GM18502 (cell line): ENCODE results near the gene SUPT7L.

Experiments used
- ATAC-seq: cut with Tn5 transposase; IDR thresholded peaks from one replicate; pipeline ENCODE4 v1.9.1; 2021; ENCODE audit warnings: mild to moderate bottlenecking; ENCODE audit not compliant: unreplicated experiment, poor library complexity

Gene SUPT7L, protein sequence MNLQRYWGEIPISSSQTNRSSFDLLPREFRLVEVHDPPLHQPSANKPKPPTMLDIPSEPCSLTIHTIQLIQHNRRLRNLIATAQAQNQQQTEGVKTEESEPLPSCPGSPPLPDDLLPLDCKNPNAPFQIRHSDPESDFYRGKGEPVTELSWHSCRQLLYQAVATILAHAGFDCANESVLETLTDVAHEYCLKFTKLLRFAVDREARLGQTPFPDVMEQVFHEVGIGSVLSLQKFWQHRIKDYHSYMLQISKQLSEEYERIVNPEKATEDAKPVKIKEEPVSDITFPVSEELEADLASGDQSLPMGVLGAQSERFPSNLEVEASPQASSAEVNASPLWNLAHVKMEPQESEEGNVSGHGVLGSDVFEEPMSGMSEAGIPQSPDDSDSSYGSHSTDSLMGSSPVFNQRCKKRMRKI

DNA sequence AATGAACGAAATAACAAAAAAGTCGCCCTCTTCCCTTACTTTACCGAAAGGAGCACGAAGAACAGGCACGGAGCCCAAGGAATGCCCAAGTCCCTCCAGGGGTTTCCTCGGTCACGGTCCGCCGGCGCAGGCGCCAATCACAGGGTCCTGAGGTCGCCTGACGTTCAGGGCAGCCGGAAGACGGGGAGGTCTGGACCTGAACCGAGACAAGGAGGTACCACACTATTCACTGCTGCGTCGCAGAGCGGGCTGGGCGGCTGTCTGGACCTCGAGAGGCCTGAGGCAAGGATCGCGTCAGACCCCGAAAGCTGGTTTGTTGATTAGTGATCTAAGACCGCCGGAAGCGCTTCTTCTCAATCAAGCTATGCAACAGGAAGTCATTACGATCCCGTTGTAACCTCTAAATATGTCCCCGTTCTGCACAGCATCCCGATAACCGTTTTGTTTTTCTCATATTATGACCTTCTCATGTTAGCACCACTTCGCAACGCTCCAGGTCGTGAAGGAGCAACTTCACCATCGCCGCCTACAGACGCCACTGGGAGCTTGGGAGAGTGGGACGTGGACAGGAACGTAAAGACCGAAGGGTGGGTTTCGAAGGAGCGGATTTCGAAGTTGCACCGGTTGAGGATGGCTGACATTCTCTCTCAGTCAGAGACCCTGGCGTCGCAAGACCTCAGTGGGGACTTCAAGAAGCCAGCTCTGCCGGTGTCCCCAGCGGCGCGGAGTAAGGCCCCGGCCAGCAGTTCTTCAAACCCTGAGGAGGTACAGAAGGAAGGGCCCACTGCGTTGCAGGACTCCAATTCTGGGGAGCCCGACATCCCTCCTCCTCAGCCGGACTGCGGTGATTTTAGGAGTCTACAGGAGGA is at the start of gene SUPT7L, which contains the start of gene SLC4A1AP:
Gene SUPT7L, minus strand, starts transcription at position 330 of the 869 bp plus-strand sequence. CDS start 1,422 bp downstream, outside the sequence.
Gene SLC4A1AP, plus strand, starts transcription at position 605 of the 869 bp plus-strand sequence. Its CDS starts 26 bp downstream, at position 631.
- ATAC-seq: peak; percentile 80

DNA sequence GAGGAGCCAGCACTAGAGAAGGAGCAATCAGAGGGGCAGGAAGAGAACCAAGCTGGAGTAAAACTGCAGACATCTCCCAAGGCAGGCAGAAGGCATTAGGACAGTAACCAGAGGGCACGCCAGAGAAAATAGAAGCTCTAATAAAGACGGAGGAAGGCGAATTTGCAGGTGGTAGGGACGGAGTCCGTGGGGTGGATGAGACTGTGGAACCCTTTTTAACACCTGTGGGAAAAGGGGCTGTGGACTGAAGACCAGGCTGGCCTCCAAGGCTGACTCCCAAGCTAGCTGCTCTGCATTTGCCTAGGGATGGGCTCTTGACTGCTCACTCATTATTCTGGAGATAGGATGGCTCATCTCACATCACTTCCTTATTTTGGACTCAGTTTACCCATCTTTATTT is 49.8 kb upstream of the SUPT7L start:
- no peak for ATAC-seq

DNA sequence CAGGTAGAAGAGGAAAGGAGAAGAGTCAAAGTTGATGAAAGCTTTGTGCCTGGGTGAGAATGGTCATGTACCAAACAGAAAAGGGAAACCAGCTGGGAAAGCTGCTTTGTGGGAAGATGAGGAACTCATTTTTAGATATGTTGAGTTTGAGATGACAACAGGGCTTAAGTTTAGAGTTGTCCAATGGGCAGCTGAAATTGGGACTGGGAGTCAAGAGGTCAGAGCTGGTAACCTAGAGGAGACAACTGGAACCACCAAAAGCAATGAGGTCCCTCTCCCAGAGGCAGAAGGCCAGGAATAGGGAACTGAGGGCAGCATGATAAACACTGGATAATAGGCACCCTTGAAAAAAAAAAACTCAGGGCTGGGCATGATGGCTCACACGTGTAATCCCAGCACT is 49.1 kb upstream of the SUPT7L start:
- no peak for ATAC-seq

GRCh38 chr2:27711804-27712203 is 48.4 kb upstream of the SUPT7L start:
- no peak for ATAC-seq

DNA sequence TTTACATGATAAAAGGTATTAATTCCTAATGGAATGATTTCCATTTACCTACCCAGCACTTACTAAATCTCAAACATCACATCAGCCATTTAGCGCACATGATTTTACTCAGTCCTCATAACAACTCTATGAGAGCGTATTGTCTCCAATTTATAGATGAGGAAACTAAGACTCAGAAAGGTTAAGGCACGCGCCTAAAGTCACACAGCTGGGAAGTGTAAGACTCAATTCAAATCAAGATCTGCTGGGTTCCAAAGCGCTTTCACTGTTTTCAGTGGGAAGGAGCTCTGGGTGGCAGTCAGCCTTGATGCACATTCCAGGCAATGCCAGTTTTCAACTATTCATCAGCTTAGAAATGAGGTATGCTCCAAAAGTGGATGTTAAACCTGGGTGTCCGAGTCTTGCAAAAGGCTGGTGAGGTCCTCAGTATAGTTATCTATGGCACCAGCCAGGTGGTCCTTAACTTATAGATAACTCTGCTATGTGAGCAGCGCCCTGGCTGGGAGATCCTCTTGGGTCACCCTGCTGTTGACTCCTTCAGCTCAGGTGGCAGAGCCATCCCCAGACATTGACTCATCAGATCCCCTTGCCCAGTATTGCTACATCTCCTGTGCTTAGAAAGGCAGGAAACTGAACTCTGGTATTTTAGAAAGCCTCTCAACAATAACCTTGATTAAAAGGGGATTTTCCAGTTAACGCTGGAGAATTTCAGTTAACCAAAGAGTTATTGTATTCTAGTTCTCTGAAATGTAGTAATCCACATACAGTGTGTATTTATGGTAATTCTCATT is 47.4 kb upstream of the SUPT7L start:
- ATAC-seq: no peak

GRCh38 chr2:27709960-27710575 is 46.7 kb upstream of the SUPT7L start:
- no peak for ATAC-seq

DNA sequence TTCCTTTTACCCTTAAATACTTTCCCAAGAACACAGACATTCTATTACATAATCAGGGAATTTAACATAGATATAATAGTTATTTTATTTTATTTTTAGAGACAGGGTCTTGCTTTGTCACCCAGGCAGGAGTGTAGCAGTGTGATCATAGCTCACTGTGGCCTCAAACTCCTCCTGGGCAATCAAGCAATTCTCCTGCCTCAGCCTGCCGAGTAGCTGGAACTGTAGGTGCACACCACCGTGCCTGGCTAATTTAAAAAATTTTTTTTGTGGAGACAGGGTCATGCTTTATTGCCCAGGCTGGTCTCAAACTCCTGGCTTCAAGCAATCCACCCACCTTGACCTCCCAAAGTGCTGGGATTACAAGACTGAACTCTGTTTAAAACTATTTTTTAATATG is 45.9 kb upstream of the SUPT7L start:
- no peak for ATAC-seq

- no peak for ATAC-seq
Measured at GRCh38 chr2:27708666-27709065, 45.3 kb upstream of the SUPT7L start.

- no peak for ATAC-seq
Measured at GRCh38 chr2:27708257-27708654, 44.8 kb upstream of the SUPT7L start.

DNA sequence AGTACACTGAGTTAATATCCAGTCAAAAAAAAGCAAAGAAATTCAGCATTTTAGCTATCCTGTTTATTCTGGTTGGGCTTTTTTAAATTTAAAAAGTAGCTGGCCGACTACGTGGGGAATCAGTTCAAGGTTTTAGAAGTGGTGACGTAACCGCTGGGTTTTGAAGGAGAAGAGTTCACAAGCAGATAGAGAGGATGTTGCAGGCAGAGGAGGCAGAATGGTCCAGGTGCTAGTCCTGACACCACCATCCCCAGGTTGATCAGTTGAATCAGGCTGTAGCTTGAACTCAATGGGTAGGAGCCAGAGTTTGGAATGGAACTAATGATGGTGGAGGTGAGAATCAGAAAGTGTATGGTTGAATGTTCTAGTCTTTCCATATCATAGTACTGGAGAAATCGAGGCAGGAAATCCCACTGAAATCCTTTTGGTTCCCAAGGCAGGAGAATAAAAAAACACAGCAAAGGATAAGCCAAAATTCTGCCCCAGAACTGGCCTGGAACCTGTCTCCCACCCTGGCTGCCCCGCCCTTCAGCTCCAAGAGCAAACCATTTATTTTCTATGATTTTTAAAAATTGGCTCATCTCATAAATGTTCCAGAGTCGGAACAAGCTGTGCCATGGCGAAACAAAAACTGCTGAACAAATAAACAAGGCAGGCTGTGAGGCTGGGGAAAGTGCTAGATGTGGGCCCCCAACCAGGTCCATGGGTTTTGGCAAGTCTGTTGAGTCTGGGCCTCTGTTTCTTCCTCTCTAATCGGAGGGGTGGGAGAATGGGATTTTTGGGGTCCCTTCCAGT is 44.2 kb upstream of the SUPT7L start:
- no peak for ATAC-seq

DNA sequence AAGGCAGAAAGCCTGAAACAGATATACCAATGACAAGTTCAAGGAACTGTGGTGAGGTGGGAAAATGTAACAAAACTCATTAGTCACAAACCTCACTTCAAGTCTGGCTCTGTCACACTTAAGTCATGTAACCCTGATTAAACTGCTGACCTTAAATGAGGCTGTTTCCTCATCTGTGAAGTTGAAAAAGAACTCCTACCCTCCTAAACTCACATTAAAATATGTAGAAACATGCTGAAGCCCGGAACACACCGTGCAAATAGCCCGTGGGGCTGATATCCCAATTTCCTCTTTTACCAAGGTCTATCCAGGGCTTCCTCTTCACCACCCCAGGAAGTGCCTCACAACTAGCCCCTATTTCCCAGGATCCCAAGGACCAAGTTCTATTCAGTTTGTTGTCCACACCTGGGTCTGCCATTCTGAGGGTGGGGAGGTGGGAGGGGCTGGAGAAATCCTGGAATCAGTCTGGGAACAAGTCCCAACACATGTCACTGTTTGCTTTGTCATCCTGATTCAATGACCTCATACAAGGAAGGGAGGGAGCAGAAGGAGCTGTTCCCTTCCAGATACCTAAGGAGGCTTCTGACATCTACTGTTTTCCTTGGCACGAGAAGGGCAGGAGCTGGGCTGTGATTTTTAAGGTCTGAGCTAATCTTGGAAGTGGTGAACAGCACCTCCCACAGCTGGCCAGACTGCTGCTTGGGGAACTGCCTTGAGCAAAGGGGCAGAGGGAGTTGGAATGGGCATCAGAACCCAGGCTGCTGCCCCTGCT is 42.6 kb upstream of the SUPT7L start:
- ATAC-seq: no peak

GRCh38 chr2:27704342-27704876 is 41.0 kb upstream of the SUPT7L start:
- ATAC-seq: no peak

- ATAC-seq: no peak
Measured at GRCh38 chr2:27703638-27704341, 40.4 kb upstream of the SUPT7L start.

DNA sequence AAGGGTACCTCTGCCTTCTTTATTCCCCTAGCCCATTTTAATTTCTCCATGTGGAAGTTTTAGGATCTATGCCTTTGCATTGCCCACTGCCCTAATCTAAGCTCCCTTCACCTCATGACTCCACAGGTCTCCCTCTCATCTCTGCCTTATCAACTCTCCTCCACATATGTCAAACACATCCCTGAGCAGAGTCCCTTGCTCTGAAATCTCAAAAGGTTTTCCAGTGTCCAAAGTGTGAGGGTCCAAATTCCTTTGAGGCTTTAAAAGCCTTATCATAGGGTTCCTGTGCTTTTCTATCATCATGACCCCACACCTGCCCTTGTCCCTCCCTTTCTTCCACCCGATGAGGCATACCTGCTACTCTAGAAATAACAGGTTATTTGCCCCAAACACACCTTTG is 38.9 kb upstream of the SUPT7L start:
- ATAC-seq: no peak

GRCh38 chr2:27701676-27702075 is 38.3 kb upstream of the SUPT7L start:
- no peak for ATAC-seq

- no peak for ATAC-seq
Measured at GRCh38 chr2:27697660-27698059, 34.2 kb upstream of the SUPT7L start.

GRCh38 chr2:27690052-27690451 is 26.6 kb upstream of the SUPT7L start:
- no peak for ATAC-seq

GRCh38 chr2:27689424-27689823 is 26.0 kb upstream of the SUPT7L start:
- ATAC-seq: no peak
